Measurements from ENCODE around the gene FAM83B. TPM values are rescaled to one million over a fixed set of nuclear protein-coding genes. Genes with fewer than 3 reads are reported as not detected.

Gene FAM83B
- total RNA-seq, 4 donors from 2014 or later = 0.26 to 1.0 (median 0.44) TPM

GRCh38 chr6:54835176-54835575 is 11.4 kb upstream of the FAM83B start:
- ATAC-seq = no peak
- intact Hi-C loops (cut with DNase I; ENCODE audit: low total_unique reads) = no loop called here
- in situ Hi-C loops (cut with MboI; ENCODE audit: low sequenced_read_pairs in 4 of 4) = no loop called here
- no peaks in the 10 kb centered on the region for H3K27me3 ChIP-seq
- no peak overlapping the region for H3K4me3 ChIP-seq
- no peaks in the 10 kb centered on the region for H3K4me1 ChIP-seq
- no peak for TF ChIP-seq CTCF (IDR thresholded peaks at IDR 0.05 in 4 of 5, conservative IDR thresholded peaks at IDR 0.05 in 1 of 5)
- H3K36me3 ChIP-seq = no peaks in the 10 kb centered on the region
- H3K9me3 ChIP-seq = no peaks in the 10 kb centered on the region
- H3K27ac ChIP-seq = no peak overlapping the region
- no peak for DNase-seq

DNA sequence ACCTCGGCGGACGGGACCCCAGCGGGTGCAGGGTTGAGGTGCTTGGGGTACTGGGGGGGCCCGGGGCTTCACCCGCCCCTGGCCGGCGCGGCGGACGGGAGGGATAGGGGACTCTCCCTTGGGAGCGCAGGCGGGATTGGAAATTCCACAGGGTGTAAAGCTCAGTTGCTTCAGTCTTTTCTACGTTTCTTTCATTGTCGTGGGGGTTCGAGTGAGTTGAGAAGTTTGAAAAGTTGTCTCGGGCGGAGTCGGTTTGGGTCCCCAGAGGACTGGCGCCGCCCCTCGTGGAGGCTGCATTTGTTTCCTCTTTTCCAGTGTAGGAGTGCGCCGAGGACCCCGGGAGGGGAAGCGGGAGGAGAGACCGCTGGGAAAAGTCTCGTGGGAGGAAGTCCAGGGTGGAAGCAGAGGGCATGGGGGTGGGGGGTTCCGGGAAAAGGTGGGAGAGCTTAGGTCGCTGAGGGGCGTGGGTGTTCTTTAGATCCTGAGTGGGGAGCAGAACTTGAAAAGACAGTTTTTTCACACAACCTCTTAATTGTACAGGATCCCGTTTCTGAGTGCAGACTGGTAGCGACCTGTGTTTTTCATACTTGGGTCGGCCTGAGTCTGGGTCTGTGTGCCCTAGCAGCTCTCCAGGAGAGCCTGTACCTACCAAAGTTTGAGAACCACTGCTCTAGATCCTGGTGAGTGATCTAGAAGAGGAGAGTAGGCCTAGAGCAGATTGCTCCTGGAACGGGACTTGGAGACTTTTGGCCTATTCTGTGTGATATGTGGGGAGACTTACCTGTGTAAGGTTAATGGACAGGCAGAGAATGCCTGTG is 495 bp downstream of the FAM83B start:
- Histone ChIP-seq H3K36me3 (no peaks in the 10 kb centered on the region), H3K27me3 (peaks cover 0 to 16% (median 5%) of the 10 kb centered on the region in 3 donors), H3K4me3 (peak overlapping the region; percentile 55 to 64 (median 62)), H3K4me1 (no peaks in the 10 kb centered on the region), H3K9me3 (no peaks in the 10 kb centered on the region), H3K27ac (peak overlapping the region; percentile 20 to 71 (median 54))
- intact Hi-C loops (cut with DNase I; ENCODE audit: low total_unique reads) (no loop called here), in situ Hi-C loops (cut with MboI; ENCODE audit: low sequenced_read_pairs in 4 of 4) (no loop called here)
- ATAC-seq = peak; percentile 27 to 55
- TF ChIP-seq POLR2A (IDR thresholded peaks at IDR 0.05) = no peak
- TF ChIP-seq CTCF (IDR thresholded peaks at IDR 0.05 in 4 of 5, conservative IDR thresholded peaks at IDR 0.05 in 1 of 5) = no peak
- DNase-seq = no peak

DNA sequence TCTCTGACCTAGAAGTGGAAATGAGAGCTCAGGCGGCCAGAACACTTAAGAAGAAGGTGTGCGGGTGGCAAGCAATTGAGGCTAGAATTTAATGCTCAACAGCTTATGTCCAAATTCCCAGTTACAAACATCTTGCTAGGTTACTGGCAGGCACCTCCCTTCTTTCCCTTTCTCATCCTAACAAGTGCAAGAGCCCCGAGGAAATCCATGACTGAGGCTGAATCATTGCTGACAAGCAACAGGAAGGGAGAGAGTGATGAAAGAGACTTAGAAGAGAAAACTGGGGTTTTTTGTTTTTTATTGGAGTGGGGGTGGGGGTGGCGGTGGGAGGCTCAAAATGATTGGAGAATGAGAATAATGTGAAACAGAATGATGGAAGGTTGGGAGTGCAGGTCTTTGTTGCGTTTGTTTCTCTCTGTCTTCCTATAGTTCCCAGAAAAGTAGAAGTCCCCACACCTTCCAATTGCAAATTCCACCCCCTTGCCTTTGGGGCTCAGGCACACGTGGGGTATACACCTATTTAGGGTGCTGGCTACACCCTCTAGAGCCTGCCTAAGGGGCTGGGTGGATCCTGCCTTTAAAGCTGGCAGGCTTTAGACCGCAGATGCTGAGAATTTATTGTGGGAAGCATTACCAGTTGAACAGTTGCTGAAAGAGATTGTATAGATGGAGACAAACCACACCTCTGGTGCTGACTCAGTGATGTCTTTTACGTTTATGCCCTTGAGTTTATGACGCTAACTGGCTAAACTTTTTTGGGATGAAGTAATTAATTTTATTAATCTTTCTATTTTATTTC is 1.4 kb downstream of the FAM83B start:
- Histone ChIP-seq H3K27me3 (peaks cover 0 to 16% (median 5%) of the 10 kb centered on the region in 3 donors), H3K4me3 (no peak overlapping the region), H3K9me3 (no peaks in the 10 kb centered on the region), H3K36me3 (no peaks in the 10 kb centered on the region), H3K27ac (peak overlapping the region in 1 of 4 donors; percentile 18), H3K4me1 (no peaks in the 10 kb centered on the region)
- TF ChIP-seq POLR2A (IDR thresholded peaks at IDR 0.05) = no peak
- no peak for TF ChIP-seq CTCF (IDR thresholded peaks at IDR 0.05 in 4 of 5, conservative IDR thresholded peaks at IDR 0.05 in 1 of 5)
- no peak for DNase-seq
- in situ Hi-C loops (cut with MboI; ENCODE audit: low sequenced_read_pairs in 4 of 4) = no loop called here
- ATAC-seq = no peak
- intact Hi-C loops (cut with DNase I; ENCODE audit: low total_unique reads) = no loop called here

DNA sequence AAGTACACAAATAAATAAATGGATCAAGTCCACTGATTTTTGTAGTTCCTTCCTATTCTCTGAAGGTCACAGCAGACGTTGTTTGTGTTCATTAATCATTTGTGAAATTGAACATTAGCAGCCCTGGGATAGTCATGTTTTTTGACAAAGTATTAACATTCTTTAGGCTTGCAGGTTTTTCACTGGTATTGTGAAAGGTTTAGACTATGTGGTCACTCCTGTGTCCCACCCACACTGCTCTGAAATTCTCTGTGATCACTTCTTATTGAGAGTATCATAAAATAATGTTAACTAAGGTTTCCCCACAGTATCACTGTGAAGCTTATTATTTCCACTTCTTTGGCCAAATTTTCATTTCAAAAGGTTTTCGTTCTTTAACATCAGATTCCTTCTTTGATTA is 3.5 kb downstream of the FAM83B start:
- H3K9me3 ChIP-seq = no peaks in the 10 kb centered on the region
- intact Hi-C loops (cut with DNase I; ENCODE audit: low total_unique reads) = no loop called here

More for the DNA sequence above, 3.5 kb downstream of the FAM83B start:
- DNase-seq (no peak), ATAC-seq (no peak)
- Histone ChIP-seq H3K4me3 (no peak overlapping the region), H3K27me3 (peaks cover 0 to 16% (median 5%) of the 10 kb centered on the region in 3 donors), H3K36me3 (no peaks in the 10 kb centered on the region), H3K27ac (no peak overlapping the region), H3K4me1 (no peaks in the 10 kb centered on the region)
- in situ Hi-C loops (cut with MboI; ENCODE audit: low sequenced_read_pairs in 4 of 4) = no loop called here
- TF ChIP-seq CTCF (IDR thresholded peaks at IDR 0.05 in 4 of 5, conservative IDR thresholded peaks at IDR 0.05 in 1 of 5) = no peak
- no peak for TF ChIP-seq POLR2A (IDR thresholded peaks at IDR 0.05)
